ENCODE measurements around the gene ZNF93. TPM values are rescaled to one million over a fixed set of nuclear protein-coding genes. Genes with fewer than 3 reads are reported as not detected.
"Not testable (repeated sequence)": the region's sequence is repeated elsewhere in the genome, so short reads cannot be mapped to it uniquely, and the experiment has no call there.

Gene ZNF93
- total RNA-seq = 3.9 TPM

DNA sequence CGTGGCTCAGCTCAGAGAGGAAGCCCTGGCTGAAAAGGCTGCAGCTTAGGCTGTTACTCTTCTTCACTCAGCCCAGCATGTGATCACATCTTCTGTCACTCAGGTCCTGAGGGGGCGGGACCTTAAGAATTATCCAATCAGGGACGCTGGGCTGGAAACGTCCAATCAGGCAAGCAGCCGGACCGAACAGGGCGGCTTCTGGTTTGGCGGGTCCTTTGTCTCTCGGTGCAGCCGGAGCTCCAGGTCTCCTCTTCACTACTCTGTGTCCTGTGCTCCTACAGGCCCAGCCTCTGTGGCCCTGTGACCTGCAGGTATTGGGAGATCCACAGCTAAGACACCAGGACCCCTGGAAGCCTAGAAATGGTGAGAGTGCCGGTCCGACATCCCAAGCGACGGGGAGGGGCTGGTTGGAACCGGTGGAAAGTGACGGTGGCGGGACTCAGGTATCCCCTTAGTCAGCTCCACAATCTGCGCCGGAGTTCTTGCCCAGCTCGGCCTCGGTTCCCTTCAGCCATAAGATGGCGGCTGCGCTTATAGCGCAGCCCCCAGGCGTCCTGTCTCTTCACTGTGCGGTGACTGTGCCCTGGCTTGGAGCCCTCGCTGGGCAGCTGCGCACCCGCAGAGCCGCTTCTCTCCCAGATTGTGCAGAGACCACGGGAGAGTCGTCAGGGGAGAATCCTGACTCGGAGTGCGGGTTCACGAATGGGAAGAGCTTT, at the start of gene ZNF93:
Gene ZNF93 (plus strand): TSS at position 218 of the 716 bp plus-strand sequence. CDS start 143 bp downstream, at position 361.
- DNase-seq (ENCODE audit: low spot score) = peak; percentile 98

DNA sequence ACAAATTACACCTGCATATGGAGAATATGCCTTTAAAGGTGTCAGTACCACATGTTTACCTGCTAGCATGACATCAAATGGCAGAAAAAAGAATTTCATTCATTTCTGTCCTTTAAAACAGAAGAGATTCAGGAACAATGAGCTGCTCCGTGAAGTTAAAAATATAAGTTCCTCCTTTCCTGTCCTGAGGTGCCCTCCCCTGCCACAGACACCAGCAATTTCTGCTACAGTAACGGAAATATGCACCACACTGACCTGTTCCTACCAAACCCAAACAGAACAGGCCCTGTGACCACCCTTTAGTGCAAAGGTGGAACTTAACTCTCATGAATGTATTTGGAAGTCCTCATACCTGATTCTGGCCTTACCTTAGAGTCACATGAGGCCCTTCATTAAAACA, 49.0 kb upstream of the ZNF93 start:
- DNase-seq (ENCODE audit: low spot score) = not testable (repeated sequence)

DNA sequence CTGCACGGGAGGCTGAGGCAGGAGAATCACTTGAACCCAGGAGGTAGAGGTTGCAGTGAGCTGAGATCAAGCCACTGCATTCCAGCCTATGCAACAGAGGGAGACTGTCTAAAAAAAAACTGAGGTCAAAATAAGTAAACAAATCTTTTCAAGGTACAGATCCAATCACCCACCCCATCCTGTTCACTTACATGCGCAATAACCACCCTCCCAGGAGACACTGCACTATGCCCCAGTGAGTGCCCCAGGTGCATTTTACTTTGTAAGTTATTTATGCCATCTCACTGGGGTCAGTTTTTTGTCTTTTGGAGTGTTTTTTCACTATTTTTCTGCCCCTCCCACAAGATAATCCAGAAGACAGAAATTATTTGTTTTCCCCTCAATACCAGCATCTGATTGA, 42.0 kb upstream of the ZNF93 start:
- no peak for DNase-seq (ENCODE audit: low spot score)

DNA sequence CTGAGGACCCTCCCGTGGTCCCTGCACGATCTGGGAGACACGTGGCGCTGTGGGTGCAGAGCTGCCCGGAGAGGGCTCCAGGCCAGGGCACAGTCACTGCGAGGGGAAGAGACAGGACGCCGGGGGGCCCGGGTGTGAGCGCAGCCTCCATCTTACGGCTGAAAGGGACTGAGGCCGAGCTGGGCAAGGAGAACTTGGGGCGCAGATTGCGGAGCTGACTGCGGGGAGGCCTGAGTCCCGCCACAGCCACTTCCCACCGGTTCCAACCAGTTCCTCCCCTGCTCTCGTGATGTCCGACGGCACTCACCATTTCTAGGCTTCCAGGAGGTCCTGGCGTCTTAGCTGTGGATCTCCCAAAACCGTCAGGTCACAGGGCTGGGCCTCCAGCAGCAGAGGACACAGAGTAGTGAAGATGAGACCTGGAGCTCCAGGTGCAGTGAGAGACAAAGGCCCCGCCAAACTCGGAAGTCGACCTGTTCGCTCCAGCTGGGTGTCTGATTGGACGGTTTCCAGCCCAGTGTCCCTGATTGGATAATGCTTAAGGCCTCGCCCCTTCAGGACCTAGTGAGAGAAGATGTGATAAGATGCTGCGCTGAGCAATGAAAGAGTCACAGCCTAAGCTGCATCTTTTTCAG, 39.9 kb upstream of the ZNF93 start:
- DNase-seq (ENCODE audit: low spot score) = peak; percentile 17

DNA sequence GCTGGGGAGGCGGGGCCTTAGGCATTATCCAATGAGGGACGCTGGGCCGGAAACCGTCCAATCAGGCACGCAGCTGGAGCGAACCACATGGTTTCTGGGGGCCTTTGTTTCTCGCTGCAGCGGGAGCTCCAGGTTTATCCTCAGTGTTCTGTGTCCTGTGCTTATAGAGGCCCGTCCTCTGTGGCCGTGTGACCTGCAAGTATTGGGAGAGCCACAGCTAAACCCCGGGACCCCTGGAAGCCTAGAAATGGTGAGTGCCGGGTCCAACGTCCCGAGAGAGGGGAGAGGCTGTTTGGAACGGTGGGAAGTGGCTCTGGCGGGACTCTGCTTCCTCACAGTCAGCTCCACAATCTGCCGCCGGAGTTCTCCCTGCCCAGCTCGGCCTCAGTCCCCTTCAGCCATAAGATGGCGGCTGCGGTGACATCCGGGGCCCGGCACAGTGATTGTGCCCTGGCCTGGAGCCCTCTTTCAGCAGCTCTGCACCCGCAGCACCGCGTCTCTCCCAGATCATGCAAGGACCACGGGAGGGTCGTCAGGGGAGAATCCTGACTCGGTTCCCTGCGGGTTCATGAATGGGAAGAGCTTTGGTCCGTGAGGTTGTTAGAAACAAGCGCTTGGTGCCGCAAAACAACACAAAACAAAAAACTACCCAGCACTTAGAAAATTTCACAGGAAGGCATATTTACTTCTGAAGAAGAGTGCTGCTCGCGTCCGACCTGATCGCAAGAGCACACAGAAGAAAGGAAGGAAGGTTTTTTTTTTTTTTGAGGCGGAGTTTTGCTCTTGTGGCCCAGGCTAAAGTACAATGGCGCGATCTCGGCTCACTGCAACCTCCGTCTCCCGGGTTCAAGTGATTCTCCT, 34.8 kb upstream of the ZNF93 start, which contains the start of gene ZNF253:
Gene ZNF253 (plus strand): TSS at position 133 of the 861 bp plus-strand sequence. CDS start 115 bp downstream, at position 248.
- DNase-seq (ENCODE audit: low spot score) = peak; percentile 98

DNA sequence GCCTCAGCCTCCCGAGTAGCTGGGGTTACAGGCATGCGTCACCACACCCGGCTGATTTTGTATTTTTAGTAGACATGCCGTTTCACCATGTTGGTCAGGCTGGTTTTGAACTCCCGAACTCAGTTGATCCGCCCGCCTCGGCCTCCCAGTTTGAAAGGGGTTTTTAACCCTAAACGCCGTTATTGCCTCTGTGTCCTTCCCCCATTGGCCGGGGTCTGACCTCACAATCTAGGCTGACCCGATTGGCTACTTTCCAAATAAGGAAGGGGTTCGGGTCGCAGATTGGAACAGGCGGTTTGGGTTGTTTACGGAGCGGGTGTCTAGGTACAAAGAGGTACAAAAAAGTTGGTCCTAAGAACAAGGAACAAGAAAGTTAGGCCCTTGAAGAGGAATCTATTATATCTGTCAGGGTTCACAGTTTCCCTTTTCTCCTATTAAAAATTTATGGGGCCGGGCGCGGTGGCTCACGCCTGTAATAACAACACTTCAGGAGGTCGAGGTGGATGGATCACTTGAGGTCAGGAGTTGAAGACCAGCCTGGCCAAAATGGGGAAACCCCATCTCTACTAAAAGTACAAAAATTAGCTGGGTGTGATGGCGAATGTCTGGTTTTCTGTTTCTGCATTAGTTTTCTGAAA, 34.0 kb upstream of the ZNF93 start:
- DNase-seq (ENCODE audit: low spot score) = no peak

DNA sequence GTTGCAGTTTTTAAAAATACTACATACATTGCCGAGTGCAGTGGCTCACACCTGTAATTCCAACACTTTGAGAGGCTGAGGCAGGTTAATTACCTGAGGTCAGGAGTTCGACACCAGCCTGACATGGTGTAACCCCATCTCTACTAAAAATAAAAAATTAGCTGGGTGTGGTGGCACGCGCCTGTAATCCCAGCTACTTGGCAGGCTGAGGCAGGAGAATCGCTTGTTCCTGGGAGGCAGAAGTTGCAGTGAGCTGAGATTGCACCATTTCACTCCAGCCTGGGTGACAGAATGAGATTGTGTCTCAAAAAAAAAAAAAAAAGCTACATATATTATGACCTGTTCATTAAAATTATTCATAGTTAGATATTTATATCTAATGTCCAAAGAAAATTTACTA, 30.7 kb upstream of the ZNF93 start:
- not testable (repeated sequence) for DNase-seq (ENCODE audit: low spot score)

DNA sequence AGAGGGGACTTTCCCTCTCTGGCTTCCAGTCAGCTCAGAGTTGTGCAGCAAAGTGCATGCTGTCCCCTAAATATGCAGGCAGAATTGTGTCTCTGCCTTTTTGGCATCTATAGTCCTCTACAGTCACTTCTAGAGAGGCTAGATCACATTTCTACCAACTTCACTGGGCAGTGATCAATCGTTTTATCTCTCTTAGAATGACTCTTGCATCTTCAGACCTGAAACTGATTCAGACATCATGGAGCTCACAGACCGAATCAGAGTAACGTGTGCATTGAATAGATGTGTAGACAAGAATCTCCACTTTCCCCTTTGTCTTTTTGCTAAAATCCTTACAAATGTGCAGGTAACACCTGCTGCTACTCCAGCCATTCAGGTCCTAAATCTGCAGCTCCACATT, 28.8 kb upstream of the ZNF93 start:
- no peak for DNase-seq (ENCODE audit: low spot score)

DNA sequence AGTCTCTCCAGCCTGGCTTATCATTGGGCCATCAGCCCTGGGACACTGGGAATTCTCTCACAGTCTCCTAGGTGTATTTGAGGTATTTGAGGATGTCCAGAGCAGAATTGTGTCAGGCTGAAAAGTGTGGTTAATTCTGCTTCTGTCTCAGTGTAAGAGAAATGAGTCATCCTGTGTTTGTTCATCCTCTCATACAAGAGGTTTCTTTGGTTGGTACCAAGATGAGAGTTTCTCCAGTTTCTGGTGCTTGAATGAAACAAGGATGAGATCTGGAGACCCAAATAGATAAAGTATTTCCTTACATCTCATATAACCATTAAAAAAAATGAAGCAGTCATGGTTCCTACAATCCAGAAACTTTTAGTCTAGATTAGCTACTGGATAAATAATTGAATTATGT, 27.4 kb upstream of the ZNF93 start:
- DNase-seq (ENCODE audit: low spot score) = no peak

DNA sequence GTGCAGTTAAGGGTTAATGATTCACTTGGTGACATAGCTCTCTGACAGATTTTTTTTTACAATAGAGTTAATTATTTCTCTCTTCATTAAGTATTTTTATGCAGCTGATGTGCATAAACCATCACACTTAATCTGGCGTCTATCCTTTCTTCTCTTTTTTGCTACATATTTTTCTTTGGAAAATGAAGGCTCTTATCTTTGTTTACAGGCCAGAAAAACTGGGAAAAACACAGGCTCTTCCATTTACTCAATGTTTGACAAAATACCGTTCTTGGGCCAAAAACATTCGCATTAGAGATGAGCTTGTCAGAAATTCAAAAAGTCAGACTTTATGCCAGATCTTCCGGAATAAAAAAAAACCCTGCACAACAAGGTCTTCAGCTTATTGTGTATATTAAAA, 23.0 kb upstream of the ZNF93 start:
- DNase-seq (ENCODE audit: low spot score) = no peak

DNA sequence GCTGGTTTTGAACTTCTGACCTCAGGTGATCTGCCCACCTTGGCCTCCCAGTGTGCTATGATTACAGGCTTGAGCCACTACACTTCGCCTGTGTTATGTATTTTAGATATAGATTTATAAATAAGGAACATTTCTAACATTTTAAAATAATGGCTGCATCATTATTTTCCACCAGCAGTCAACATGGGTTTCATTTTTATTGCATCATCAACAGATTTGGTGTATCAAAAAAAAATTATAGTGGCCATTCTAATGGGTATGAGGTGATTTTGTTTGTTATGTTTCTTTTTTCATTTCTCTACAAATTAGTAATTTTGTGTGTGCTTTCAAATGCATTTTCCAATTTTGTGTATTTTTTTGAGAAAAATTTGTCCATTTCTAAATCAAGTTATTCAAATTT, 16.2 kb upstream of the ZNF93 start:
- no peak for DNase-seq (ENCODE audit: low spot score)

DNA sequence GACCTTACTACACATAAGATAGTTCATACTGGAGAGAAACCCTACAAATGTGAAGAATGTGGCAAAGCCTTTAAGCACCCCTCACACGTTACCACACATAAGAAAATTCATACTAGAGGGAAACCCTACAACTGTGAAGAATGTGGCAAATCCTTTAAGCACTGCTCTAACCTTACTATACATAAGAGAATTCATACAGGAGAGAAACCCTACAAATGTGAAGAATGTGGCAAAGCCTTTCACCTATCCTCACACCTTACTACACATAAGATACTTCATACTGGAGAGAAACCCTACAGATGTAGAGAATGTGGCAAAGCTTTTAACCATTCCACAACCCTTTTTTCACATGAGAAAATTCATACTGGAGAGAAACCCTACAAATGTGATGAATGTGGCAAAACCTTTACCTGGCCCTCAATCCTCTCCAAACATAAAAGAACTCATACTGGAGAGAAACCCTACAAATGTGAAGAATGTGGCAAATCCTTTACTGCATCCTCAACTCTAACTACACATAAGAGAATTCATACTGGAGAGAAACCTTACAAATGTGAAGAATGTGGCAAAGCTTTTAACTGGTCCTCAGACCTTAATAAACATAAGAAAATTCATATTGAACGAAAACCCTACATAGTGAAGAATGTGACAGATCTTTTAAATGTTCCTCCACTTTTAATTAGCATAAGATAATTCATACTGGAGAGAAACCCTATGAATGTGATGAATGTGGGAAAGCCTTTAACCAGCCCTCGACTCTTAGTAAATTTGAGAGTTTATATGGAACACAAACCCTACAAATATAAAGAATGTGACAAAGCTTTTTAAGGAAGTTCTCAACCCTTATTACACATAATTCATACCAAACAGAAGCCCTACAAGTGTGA, 8.4 kb upstream of the ZNF93 start:
- DNase-seq (ENCODE audit: low spot score) = not testable (repeated sequence)

DNA sequence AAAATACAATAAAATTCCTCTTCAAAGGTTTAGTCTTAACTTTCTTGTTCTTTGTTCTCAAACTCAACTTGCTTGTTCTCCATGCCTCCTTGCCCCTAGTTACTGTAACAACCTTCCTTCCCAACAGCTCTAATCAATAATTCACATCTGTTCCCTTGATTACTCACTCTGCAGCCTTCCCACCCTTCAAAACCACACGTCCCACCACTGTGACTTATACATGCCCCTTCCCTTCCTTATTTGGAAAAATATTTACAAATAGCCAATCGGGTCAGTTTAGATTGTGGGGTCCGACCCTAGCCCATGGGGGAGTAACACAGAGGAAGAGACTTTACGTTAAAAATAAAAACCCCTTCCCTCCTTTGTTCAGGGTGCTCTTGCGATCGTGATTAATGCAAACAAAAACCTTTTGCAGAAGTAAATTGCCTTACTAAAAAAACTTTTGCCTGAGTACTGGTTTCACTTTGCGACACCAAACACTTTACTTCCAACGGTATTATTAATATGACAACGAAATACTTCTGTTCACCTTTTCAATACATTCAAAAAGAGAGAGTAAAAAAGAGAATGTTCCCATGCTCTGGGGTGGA, 512 bp upstream of the ZNF93 start:
- DNase-seq (ENCODE audit: low spot score) = no peak

DNA sequence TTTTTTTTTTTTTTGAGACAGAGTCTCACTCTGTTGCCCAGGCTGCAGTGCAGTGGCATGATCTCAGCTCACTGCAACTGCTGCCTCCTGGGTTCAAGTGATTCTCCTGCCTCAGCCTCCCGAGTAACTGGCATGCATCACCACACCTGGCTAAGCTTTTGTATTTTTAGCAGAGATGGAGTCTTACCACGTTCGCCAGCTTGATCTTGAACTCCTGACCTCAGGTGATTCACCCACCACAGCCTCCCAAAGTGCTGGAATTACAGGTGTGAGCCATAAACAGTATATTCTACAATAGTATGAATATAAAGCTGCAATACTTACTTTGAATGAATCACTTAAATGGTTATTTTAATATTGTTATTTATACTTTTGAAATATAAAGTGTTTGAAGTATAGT, 6.8 kb downstream of the ZNF93 start:
- not testable (repeated sequence) for DNase-seq (ENCODE audit: low spot score)

DNA sequence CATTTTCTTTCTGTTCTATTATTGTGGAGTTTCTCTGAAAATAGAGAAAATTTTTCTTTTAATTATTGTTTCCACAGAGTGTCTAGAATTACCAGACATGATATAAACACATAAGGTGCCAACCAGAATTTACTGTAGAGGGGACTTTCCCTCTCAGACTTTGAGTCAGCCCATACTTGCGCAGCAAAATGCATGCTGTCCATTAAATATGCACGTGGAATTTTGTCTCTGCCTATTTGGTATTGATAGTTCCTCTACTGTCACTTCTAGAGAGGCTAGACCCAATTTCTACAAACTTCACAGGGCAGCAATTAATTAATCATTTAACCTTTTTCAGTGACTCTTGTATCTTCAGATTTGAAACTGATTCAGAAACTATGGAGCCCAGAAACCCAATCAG, 8.9 kb downstream of the ZNF93 start:
- no peak for DNase-seq (ENCODE audit: low spot score)

DNA sequence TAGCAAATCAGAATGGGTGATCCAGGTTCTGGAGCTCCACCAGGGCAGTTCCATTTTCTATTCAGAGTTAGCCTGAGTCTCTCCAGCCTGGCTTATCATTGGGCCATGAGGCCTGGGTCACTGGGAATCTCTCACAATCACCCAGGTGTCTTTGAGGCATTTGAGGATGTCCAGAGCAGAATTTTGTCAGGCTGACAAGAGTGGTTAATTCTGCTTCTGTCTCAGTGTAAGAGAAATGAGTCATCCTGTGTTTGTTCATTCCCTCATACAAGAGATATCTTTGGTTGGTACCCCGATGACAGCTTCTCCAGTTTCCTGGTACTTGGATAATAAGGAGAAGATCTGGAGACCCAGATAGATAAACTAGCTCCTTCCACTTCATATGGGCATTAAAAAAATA, 10.4 kb downstream of the ZNF93 start:
- DNase-seq (ENCODE audit: low spot score) = no peak

DNA sequence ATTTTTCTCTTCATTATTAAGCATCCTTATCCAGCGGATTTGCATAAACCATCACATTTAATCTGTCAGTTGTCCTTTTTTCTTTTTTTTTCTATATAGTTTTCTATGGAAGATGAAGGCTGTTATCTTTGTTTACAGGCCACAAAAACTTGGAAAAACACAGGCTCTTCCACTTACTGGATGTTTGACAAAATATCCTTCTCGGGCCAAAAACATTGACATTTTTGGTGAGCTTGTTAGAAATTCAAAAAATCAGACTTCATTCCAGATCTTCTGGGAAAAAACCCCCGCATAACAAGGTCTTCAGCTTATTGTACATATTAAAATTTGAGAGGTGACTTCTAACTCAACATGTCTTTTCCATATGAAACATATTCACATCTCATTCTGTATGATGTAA, 13.8 kb downstream of the ZNF93 start:
- DNase-seq (ENCODE audit: low spot score) = no peak

DNA sequence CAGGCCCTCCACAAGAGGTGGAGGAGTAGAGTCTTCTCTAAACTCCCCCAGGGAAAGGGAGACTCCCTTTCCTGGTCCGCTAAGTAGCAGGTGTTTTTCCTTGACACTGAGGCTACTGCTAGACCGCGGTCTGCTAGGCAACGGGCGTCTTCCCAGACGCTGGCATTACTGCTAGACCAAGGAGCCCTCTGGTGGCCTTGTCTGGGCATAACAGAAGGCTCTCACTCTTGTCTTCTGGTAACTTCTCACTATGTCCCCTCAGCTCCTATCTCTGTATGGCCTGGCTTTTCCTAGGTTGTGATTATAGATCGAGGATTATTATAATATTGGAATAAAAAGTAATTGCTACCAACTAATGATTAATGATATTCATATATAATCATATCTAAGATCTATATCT, 29.7 kb downstream of the ZNF93 start:
- peak; percentile 47 for DNase-seq (ENCODE audit: low spot score)

DNA sequence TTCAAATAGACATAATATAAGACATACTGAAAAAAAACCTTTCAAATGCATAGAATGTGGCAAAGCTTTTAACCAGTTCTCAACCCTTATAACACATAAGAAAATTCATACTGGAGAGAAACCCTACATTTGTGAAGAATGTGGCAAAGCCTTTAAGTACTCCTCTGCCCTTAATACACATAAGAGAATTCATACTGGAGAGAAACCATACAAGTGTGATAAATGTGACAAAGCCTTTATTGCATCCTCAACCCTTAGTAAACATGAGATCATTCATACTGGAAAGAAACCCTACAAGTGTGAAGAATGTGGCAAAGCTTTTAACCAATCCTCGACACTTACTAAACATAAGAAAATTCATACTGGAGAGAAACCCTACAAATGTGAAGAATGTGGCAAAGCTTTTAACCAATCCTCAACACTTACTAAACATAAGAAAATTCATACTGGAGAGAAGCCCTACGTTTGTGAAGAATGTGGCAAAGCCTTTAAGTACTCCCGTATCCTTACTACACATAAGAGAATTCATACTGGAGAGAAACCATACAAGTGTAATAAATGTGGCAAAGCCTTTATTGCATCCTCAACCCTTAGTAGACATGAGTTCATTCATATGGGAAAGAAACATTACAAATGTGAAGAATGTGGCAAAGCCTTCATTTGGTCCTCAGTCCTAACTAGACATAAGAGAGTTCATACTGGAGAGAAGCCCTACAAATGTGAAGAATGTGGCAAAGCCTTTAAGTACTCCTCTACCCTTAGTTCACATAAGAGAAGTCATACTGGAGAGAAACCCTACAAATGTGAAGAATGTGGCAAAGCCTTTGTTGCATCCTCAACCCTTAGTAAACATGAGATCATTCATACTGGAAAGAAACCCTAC, 32.9 kb downstream of the ZNF93 start:
- DNase-seq (ENCODE audit: low spot score) = not testable (repeated sequence)

DNA sequence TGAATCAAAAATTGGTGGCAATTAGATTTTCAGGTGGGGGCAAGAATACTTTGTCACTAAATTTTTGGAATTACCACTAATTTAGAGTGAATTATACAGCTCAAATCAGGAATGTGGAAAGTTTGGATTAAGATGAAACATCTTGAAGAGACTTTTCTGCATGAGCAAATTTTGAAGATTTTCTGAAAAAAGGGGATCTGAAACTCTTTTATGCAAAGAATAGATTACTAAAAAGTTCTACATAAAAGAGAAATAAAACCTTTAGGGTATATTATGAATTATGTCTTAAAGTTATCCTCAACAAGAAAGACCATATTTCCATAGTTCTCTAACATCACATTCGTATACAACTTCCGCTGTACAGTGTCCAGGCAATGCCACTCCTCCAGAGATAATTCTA, 36.7 kb downstream of the ZNF93 start:
- no peak for DNase-seq (ENCODE audit: low spot score)

Measured in mucosa of gallbladder (tissue), 1 donor.